AG09309 (cell line): ENCODE measurements around the gene LGR6.

ENCODE experiments used
- DNase-seq: peaks from one replicate; pipeline ENCODE4 v3.0.0-alpha.2; 2010; ENCODE audit warnings: low read depth
- H3K4me3 ChIP-seq: 2 replicates; pipeline ENCODE4 v1.5.1; 2011; ENCODE audit warnings: mild to moderate bottlenecking, low read depth, low read length, moderate library complexity; ENCODE audit not compliant: control insufficient read depth
- TF ChIP-seq, protein P1 (sequence below): IDR thresholded peaks from 2 replicates; pipeline ENCODE4 v1.5.1; 2011; ENCODE audit warnings: mild to moderate bottlenecking, low read depth, low read length, inconsistent platforms; ENCODE audit not compliant: insufficient read depth, control insufficient read depth; ENCODE audit errors: missing control alignments

LGR6 gene

DNA sequence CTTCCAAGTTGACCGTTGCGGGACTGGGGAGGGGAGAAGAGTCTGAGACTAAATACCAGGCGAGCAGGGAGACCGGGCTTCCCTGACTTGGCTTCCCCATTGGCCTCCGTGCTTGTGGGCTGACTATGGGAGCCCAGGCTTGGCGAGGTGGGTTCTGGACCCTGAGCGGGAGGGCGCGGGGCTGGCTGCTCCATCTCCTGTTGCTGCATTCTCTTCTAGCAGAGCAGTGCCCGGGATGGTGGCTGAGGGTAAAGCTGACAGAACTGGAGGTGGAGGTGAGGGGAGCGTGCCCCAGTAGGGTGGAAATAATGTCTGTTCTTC is 689 bp downstream of the LGR6 start:
- TF ChIP-seq, protein P1, sequence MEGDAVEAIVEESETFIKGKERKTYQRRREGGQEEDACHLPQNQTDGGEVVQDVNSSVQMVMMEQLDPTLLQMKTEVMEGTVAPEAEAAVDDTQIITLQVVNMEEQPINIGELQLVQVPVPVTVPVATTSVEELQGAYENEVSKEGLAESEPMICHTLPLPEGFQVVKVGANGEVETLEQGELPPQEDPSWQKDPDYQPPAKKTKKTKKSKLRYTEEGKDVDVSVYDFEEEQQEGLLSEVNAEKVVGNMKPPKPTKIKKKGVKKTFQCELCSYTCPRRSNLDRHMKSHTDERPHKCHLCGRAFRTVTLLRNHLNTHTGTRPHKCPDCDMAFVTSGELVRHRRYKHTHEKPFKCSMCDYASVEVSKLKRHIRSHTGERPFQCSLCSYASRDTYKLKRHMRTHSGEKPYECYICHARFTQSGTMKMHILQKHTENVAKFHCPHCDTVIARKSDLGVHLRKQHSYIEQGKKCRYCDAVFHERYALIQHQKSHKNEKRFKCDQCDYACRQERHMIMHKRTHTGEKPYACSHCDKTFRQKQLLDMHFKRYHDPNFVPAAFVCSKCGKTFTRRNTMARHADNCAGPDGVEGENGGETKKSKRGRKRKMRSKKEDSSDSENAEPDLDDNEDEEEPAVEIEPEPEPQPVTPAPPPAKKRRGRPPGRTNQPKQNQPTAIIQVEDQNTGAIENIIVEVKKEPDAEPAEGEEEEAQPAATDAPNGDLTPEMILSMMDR = no peak
- no peak for DNase-seq
- no peak overlapping the region for H3K4me3 ChIP-seq

DNA sequence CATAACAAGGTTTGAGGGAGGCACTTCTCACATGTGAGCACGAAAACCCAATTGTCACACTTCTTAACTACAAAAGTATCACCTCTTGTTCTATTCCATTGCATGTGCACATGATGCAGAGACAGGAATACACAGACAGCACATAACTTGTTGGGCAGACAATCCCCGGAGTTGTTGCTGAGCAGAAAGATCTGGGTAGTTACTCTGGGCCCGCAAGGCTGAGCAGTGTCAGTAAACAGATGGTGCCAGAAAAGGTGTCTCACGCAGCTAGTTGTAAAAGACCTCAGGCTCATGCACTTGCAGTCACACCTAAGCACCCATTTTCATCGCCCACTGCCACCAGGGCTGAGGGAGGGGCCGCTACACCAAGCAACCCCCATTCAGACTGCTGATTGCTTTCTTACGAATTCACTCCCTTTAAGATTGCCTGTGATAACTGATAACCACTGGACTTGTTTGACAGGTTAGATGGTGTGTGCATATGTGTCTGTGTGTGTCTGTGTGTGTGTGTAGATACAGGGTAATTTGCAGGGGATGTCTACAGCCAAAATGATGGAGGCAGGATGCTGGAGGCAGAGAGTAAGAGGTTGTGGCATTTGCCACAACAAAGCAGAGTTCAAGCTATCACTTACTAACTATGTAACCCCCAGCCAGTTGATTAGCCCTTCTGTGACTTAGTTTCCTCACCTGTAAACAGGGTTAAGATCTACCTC is 4.2 kb downstream of the LGR6 start:
- TF ChIP-seq, protein P1 = no peak
- no peak for DNase-seq
- no peak overlapping the region for H3K4me3 ChIP-seq

DNA sequence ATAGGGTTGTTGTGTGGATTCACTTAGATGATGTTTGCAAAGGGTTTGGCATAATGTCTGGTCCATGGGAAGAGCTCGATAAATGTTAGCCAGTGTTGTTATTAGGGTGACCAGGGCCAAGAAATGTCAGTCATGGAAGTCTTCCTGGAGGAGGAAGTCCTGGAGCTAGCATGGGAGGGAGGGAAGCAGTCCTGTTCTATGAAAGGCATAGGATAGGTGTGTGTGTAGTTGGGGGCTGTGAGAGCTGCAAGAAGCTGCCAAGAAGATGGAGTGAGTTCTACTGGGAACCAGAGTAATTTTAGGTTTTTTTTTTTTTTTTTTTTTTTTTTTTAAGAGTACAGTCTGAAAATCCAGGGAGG is 4.7 kb downstream of the LGR6 start:
- no peak for DNase-seq
- H3K4me3 ChIP-seq = no peak overlapping the region
- TF ChIP-seq, protein P1 = no peak

DNA sequence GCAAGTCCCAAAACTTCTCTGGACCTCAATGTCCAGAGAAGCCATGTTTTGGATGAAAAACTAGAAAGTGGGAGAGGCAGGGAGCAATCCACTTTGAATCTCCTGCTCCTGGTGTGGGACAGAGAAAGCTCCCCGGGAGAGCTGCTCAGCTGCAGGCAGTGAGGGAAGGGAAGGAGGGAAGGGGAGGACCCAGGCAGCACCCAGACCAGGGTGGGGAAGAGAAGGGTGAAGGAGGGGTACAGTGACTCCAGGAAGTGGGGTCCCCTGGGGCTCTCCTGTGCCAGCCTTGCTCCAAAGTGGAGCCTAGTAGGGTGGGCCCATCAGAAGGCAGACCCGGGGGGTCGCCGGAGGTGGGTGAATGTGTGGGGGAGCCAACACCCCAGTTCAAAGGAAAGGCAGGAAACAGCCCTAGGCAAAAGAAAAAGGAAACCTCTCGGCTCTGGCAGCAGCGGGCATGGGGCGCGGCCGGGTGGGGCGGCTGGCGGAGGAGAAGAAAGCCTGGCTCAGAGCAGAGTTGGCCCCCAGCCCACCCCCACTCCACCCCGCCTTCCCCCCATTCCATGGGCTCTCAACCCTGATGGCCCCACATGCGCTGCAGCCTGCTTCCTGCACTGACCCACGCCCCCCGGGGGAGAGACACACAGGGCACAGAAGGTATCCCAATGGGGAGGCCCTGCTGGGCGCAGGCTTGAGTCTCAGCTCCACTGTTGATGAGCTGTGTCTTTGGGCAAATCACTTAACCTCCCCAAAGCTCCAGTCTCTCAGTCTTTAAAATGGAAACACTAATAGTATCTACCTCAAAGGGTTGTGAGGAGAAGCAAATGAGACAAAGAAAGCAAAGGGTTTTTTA is 5.7 kb downstream of the LGR6 start:
- DNase-seq = no peak
- no peak overlapping the region for H3K4me3 ChIP-seq
- TF ChIP-seq, protein P1 = no peak

DNA sequence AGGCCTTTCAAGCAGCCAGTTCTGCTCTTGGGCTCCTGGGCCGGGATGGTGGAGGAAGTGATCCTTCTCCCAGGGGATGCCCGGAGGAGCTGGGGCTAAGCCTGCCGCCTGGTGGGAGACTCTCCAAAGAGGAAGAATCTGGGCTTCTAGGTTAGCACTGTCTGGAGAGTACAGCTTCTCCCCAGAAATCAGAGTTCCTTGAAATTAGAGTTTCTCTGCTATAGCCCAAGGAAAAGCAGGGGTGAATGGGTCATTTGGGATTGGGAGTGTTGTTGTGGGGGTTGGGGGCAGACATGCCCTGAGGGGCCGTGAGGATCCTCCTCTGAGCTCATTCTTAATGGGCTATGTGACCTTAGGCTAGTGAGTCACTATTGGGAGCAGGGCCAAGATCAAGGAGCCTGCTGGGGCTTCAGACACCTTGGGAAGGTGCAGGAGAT is 6.5 kb downstream of the LGR6 start:
- no peak for DNase-seq
- TF ChIP-seq, protein P1 = no peak
- H3K4me3 ChIP-seq = no peak overlapping the region

DNA sequence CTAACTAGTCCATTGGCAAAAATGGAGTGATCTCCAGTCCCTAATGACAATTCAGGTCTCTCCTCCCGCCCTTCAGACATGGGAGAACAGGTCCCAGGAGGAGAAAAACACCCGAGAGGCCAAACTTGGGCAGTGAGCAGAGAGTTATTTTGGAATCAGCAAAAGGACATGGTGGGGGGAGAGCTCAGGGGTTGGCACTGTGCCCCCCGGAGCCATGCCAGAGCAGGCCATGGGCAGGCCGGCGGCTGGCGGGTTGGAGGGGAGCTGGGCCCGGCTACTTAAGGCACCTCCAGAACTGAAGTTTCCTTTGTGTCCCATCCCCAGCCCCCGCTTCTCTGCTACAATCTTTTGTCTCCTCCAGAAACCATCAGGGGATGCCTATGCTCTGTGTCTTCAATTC is 7.1 kb downstream of the LGR6 start:
- DNase-seq = no peak
- TF ChIP-seq, protein P1 = no peak
- no peak overlapping the region for H3K4me3 ChIP-seq
